D341Med (cell line): ENCODE data around the gene SLC25A17.
A peak's percentile ranks its signal among the peaks of the same experiment; 100 is the strongest.
"Not testable (repeated sequence)": the region's sequence is repeated elsewhere in the genome, so short reads cannot be mapped to it uniquely, and the experiment has no call there.

ENCODE experiments used
- DNase-seq: peaks from one replicate; pipeline ENCODE4 v3.0.0; 2012; ENCODE audit warnings: low spot score

SLC25A17 gene, protein sequence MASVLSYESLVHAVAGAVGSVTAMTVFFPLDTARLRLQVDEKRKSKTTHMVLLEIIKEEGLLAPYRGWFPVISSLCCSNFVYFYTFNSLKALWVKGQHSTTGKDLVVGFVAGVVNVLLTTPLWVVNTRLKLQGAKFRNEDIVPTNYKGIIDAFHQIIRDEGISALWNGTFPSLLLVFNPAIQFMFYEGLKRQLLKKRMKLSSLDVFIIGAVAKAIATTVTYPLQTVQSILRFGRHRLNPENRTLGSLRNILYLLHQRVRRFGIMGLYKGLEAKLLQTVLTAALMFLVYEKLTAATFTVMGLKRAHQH

DNA sequence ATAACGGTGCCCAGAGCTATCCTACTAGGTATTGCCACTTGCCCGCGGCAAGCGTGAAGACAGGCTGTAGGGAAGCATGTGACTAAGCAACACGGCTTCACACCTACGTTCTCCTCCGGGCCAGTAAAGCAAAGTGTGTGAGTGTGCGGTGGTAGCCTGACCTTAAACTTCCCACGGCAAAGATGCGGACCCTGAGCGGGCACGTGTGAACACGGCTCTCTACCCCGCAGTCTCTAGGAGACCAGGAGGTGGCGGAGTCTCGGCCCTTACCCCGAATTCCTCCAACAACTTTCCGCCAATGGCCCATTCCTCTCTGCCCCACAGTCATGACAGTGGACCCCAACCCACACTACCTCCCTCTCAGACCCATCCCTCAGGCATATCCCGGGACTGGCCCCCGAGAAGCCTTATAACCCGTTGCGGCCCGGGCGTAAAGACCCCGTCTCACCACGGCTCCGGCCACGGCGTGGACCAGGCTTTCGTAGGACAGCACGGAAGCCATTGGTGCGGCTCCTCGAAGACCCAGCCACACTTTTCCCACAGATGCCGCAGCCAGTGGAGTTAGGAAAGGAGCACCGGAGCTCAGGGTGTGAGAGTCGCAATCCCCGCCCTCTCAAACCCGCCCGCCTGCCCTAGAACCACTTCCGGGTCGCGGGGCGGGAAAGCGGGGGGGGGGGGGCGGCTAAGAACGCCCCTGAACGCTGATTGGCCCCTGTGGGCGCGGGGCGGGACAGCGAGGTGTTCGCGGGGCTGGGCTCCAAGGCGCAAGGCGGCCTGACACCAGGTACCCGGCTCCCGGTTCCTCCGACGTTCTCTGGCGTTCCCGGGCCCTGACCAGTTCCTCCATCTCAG, at the start of gene SLC25A17:
SLC25A17 (minus strand) TSS at position 600 of the 852 bp plus-strand sequence; CDS start at position 502, 98 bp downstream.
- peak; percentile 99 for DNase-seq

DNA sequence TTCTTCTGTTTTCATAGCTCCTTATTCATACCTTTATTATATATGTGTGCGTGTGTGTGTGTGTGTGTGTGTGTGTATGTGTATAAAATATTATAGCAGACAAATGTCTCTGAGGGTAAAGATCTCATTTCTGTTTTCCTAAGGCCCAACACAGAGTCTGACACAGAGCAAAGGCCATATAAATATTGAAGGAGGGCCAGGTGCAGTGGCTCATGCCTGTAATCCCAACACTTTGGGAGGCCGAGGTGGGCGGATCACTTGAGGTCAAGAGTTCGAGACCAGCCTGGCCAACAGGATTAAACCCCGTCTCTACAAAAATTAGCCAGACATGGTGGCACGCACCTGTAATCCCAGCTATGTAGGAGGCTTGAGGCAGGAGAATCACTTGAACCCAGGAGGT, 49.2 kb upstream of the SLC25A17 start:
- DNase-seq = not testable (repeated sequence)

DNA sequence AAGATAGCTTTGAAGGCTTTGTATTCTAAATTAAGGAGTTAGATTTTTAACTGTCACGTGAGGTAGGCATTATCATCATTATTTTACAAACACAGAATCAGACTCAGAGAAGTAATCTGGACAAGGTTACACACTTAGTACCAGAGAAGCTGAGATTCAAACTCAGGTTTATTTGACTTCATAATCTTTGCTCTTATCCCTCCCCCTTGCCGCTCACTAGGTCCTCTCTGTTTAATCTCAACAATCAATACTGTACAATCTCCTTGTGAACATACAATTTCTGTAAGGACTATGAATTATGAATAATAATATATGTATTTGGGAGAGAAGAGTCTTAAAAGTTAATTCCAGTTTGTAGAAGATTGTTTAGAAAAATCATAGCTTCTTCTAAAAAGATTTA, 48.0 kb upstream of the SLC25A17 start:
- DNase-seq = no peak

DNA sequence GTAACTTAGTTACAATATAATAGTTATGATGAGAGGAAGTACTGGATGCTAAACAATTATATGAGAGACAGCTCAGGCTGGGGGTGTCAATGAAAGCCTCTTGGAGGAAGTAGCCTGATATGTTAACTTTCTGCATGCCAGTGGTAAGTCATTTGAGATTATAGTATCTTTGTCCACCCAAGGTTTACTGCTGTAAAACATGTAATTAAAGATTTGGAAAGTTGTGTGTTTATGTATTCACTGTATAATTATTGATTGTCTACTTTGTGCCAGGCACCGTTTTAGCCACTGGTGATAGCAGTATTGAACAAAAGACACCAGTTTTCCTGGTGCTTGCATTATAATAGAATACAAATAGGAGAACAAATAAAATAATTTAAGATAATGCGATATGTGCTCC, 43.4 kb upstream of the SLC25A17 start:
- DNase-seq = no peak

DNA sequence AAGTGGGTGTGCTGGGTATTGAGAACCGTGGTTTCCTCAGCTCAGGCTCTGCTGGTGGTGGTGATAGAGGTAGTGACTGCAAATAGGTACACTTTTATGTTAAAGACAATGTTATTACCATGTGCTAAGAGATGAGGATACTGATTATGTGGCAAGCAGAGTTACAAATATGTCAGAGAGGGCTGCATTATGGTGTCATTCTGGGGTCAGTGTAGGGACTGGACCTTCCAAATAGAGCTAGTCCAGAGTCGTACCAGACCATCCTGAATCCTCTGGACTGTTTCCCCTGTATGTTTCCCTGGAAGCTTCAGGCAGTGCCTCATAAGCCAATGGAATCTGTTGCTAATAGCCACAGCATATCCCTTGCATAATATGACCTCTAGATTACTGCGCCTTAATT, 42.9 kb upstream of the SLC25A17 start, which contains the start of gene DNAJB7:
DNAJB7 (minus strand) TSS at position 101 of the 400 bp plus-strand sequence. CDS start 119 bp downstream, outside the sequence.
- DNase-seq = no peak

DNA sequence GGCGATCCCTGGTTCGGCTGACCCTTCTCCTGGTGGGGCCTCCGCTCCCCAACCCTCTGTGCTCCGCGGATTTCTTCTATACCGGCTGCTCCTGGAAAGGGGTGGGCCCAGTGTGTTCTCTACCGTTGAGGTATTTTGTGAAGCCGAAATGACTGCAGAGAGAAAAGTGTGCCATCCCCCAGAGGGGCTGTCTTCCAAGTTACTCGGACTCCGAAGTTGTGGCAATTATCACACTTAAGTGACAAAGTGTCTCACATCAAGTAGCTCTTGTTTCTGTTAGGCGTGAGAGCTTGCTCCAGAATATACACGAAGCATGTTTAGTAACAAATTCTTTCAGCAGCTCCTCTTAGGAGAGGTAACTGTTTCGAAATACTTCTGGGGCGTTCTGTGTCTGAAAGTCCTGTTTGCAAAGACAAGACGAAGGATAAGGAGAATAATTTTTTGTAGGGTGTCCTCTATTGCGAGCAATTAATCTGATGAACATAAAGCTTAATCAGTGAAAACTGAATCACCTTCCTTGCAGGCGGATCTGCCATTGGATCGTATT, 38.2 kb upstream of the SLC25A17 start:
- no peak for DNase-seq

DNA sequence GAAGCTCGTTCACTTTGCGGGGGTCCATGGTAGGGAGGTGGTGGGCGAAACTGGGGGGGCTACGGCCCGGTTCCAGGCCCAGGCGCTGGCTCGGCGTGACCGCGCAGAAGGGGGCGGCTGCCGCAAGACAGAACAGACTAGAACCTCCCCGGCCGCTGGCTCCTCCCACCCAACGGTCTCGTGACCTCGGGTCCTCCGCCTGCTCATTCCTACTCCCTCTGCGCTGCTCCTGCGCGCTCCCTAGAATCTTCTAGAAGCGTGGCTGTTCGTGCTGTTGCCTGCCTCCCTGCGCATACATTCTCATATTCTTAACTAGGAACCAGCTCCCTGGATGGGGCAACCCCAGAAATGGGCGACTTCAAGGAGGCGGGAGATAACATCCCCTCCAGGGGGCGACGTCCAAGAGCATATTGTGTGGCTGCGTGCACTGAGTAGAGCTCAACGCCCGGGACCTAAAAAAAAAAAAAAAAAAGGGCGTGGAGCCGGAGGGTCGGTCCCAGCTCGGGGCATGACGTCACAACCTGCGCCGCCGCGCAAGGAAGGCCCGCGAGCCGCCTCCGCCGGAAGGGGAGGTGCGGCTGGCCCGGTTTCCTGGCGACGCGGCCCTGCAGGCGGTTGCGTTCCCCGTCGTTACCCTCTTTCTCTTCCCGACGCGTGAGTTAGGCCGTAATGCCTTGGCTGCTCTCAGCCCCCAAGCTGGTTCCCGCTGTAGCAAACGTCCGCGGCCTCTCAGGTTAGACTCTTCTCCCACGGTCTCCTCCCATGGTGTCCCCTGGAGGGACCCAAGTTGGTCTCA, 37.6 kb upstream of the SLC25A17 start, which contains the start of the genes ST13 and XPNPEP3:
ST13 (minus strand) TSS at position 127 of the 796 bp plus-strand sequence; CDS start at position 28, 99 bp downstream.
XPNPEP3 (plus strand) TSS at position 636 of the 796 bp plus-strand sequence; CDS start at position 670, 34 bp downstream.
- DNase-seq = peak; percentile 98

DNA sequence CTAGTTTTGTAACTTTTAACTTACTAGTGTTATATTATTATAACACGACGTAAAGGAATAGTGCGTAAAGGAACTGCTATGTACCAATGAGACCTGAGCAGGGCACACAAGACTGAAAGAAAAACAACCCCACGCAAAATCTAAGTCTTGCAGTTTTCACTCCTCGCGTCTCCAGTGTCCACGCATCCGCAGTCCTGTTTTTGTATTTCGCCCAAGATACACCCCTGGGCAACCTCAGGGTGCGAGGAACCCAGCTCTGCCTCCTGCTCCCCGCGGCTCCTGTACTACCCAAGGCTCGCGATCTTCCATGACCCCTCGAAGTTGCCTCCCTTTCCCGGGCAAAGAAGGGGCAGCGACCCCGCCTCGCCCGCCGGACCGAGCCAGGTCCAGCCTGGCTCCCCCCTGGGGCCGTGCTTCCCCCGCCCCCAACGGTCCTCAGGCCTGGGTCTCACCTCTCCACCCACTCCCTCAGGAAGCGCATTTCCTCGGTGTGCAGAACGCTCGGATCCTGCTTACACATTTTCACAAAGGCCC, 36.9 kb upstream of the SLC25A17 start:
- peak; percentile 66 for DNase-seq

DNA sequence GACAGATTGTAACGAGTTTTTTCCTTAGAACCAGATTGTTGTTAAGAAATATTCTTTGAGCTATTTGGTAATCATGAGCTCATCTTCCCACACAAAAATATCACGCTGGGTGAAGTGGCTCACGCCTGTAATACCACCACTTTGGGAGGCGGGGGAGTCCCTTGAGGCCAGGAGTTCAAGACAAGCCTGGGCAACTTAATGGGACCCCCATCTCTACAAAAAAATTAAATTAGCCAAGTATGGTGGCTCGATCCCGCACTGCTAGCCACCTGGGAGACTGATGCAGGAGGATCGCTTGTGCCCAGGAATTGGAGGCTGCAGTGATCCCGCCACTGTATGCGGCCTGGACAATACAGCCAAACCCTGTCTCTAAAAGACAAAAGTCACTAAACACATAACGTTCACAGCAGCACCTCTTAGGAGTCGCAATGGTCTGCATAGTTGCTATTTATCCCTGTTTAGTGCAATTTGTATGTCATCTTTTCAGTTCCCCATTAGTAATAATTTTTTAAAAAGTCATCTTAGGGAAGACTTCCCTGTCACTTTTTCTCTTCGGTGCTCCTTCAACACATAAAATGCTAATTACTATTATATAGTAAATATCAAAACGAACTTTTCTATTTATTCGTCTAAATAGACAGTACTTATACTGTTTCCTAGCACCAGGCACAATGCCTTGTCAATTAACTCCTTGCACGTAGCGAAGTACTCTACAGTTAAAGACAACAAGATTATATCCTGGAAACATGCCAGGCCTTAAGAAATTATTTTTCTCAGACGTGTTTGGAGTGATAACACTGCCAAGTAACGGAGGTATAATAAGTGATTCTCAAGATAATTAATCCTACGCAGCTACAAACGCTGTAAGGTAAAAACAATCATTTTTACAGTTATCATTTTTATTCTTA, 36.2 kb upstream of the SLC25A17 start:
- no peak for DNase-seq

DNA sequence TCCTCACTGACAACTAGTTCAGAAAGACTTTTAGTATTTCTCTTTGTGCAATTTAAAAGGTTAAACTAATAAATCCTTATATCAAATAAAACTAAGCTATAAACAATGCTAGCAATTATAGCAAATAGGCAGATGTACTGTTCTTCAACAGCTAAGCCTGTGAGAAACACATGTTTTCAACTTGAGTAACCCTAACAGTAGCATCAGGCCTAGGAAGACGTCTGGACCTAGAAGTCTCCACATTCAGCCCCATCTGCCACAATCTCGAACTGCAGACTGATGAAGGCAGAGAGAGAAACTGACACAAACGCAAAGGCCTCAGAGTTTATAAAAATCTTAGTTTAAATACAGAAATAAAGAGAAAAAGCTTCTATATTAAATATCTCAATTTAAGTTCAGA, 34.8 kb upstream of the SLC25A17 start:
- no peak for DNase-seq

DNA sequence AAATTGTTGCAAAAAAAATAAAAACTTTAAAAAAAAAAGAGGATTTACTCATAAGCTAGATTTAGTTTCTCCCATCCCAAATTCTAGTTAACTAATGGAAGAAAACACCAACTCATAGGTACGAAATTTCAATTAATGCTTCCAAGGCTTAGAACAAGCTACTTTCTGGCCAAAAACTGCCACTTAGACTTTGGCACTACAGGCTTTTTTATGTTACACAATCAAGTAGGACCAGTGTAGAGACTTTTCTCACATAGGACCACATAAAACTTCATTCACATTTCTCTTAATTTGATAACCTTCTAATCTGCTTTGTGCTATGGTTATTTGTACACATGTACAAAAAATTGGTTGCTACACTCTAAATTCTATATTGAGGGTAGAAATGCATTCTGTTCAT, 34.2 kb upstream of the SLC25A17 start:
- no peak for DNase-seq

DNA sequence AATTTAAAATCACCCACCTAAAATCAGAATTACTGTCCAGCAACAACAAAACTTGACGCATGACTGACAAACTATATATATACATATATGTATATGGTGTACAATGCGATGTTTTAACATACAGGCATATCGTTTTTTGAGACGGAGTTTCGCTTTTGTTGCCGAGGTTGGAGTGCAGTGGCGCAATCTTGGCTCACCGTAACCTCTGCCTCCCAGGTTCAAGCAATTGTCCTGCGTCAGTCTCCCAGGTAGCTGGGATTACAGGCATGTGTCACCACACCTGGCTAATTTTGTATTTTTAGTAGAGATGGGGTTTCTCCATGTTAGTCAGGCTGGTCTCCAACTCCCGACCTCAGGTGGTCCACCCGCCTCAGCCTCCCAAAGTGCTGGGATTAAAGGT, 26.7 kb upstream of the SLC25A17 start:
- not testable (repeated sequence) for DNase-seq

DNA sequence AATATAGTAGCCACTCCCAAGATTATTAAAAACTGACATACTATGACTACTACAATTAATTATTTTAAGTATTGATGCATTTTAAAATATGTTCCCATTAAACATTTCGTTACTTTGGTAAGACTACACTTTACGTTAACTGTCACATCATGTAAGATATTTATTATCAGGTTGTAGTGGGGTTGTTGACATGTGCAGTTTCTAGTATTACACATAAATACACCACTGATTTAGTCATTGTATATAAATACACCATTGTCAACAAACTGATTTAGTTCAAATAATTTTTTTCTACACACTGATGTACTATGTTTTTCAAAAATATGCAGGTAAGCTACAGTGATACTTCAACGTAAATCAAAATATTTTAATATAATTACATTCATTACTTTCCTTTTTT, 25.8 kb upstream of the SLC25A17 start:
- DNase-seq = no peak

DNA sequence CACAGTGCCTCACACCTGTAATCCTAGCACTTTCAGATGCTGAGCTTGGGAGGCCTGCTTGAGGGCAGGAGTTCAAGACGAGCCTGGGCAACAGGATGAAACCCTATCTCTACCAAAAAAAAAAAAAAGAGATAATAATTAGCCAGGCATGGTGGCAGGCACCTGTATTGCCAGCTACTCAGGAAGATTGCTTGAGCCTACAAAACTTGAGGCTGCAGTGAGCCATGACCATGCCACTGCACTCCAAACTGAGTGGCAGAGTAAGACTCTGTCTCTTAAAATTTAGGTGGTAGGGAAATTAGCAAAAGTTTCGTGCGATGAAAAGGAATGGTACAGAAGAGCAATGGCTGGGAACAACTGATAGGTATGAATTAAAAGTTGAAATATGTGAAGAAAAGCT, 19.3 kb upstream of the SLC25A17 start:
- DNase-seq = no peak

DNA sequence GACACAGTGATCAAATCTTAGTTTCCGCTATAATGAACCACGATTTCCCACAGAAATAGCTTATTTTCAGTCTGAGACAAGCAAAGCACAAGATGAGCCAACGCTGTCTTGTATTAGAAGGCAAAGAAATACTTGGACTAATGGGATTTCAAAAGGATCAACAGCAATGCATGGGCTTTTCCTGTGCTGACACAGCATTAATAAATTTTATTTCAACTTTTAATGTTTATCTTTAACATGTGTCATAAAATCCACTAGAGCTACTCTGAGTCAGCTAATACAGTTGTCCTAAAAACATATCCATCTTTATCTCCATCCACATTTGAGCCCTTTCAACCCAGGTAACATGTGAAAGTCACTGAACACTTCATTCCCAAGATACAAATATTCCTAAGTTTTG, 15.5 kb upstream of the SLC25A17 start:
- no peak for DNase-seq

DNA sequence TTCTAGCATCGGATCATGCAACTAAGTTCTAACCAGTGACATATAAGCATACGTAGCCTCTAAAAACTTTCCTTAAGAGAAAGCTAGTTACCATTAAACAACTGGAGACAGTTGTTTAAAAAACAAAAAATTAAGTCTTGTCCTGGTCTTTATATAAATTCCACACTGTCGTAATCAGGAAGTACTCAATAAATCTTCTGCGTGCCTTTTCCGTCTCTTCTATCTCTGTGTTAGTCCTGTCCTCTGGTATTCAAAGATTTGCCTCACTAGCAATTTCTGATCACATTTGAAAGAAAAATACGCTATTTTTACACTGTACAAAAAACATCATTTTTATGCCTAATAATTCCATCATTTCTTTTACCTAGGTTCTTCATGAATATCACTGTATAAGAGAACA, 10.0 kb upstream of the SLC25A17 start:
- no peak for DNase-seq

DNA sequence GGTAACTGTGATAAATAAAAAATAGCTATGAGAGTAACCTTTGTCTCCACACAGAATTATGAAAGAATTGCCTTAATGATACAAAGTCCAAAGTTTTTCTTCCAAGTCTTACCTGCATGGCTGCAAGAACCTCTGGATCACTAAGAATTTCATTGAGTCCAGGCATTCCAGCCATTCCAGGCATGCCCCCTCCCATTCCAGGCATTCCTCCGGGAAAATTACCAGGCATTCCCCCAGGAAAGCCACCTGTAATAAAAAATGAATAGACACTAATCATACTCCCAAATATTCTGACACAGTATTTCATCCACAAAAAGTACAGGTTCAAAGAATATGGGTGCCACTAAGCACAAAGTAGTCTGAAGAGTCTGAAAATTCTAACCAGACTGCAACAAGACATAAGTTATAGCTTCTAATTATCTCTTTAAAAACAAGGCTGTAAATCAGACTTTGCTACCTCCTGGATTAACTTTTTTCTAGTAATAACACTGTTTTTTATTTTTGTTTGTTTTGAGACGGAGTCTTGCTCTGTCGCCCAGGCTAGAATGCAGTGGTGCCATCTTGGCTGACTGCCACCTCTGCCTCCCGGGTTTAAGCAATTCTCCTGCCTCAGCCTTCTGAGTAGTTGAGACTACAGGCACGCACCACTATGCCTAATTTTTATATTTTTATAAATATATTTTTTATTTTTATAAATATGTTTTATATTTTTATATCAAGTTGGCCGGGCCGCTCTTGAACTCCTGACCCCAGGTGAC, 8.0 kb upstream of the SLC25A17 start:
- DNase-seq = no peak

DNA sequence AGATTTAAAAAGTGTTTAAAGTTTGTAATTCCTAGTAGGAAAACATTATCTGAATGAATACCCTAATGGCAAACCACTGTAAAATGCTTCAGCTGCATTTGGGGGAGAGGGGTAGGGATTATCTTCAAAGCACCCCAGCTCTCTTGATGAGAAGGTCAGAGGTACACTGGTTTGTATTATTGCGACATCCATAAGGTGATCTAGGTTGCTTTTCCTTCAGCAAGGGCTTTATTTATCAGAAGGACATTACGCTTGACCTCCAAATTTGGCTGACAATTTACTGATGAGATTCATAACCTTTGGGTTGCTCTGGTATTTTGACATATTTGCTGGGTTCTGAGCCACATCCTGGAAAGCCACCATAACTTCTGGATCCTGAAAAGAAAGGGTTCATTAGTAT, 7.1 kb upstream of the SLC25A17 start:
- DNase-seq = not testable (repeated sequence)

DNA sequence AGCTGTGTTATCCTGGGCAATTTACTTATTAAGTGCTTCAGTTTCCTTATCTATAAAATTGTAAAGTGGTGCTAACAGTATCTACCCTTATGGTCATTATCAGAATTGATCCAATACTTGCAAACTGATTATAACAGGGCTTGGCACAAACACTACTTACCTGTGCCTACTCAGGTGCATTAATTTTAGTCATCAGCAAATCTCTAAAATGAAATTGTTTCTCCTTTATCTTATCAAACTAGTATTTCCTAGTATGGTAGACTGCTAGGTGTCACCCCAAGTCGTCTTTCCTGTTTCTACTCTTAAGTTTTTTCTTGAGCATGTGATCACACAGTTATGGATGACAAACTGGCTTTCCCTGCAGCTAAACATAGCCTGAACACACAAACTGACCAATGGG, 4.3 kb upstream of the SLC25A17 start:
- no peak for DNase-seq
